K562 (cell line): ENCODE results near the gene PHLDB3. TPM values are rescaled to one million over a fixed set of nuclear protein-coding genes. Genes with fewer than 3 reads are reported as not detected.

ENCODE experiments used
- ATAC-seq: fragments of 200-7000 bp; cut with Tn5 transposase; 3 replicates; pipeline ENCODE4 v1.9.1; 2020; ENCODE audit warnings: moderate library complexity
- BruUV-seq: library from RNA; stranded (reverse); fragments of 400-500 nt; replicated peaks from 2 replicates; lab custom pipeline; 2021; lab: Mats Ljungman, UMichigan
- CTCF ChIA-PET: fragments of 300-600 bp; formaldehyde crosslinking; extraction: SDS; loops from one replicate; lab custom pipeline; 2021; ENCODE audit warnings: low intra/inter-chr PET ratio; lab: Yijun Ruan, JAX
- POLR2A ChIA-PET: fragments of 300-600, 350-650 bp; sonication (Branson Sonifier 250); formaldehyde crosslinking; extraction: SDS; loops from one replicate; lab custom pipeline; 2021; ENCODE audit warnings: antibody characterized with exemption, inconsistent platforms; lab: Yijun Ruan, JAX
- DNase-seq, 4 experiments: peaks; one replicate each; pipeline versions ENCODE4 v3.0.0 to v3.0.0-alpha.2; 2011 to 2018; ENCODE audit warnings: low spot score in 3 of 4, mixed read lengths in 3 of 4; ENCODE audit errors: extremely low read depth in 1 of 4
- FAIRE-seq: peaks from 2 replicates; lab custom pipeline; 2011; peaks lifted over from hg19 to GRCh38; lab: Jason Lieb, UNC
- H2AFZ ChIP-seq: 2 replicates; pipeline ENCODE4 v1.6.0; 2011; ENCODE audit warnings: low read depth, low read length, control low read depth, inconsistent platforms
- H3K27ac ChIP-seq: fragments of 200-600 bp; 3 replicates; pipeline ENCODE4 v1.8.0; 2011; ENCODE audit warnings: low read depth, mild to moderate bottlenecking, control low read depth, inconsistent platforms, low read length, moderate library complexity, mixed read lengths; ENCODE audit errors: extremely low read depth
- H3K27me3 ChIP-seq, 2 experiments: fragments of 300-600 bp in 1 of 2; 2 replicates in 1 of 2; 3 replicates in 1 of 2; pipeline versions ENCODE4 v1.6.0 to v1.8.0; 2011; ENCODE audit warnings: inconsistent platforms in 2 of 2, low read length in 2 of 2, mild to moderate bottlenecking in 1 of 2, mixed read lengths in 1 of 2, moderate library complexity in 1 of 2; ENCODE audit not compliant: control insufficient read depth in 2 of 2, insufficient read depth in 2 of 2
- H3K36me3 ChIP-seq: fragments of 300-600 bp; 3 replicates; pipeline ENCODE4 v1.8.0; 2011; ENCODE audit warnings: mild to moderate bottlenecking, low read length, inconsistent platforms; ENCODE audit not compliant: control insufficient read depth, insufficient read depth
- H3K4me1 ChIP-seq, 2 experiments: fragments of 200-600 bp in 1 of 2; replicated peaks in 1 of 2; 2 replicates in 1 of 2; 3 replicates in 1 of 2; pipeline versions ENCODE4 v1.5.1 to v1.8.0; 2011; ENCODE audit warnings: inconsistent platforms in 2 of 2, low read length in 2 of 2, mild to moderate bottlenecking in 1 of 2, mixed read lengths in 1 of 2, moderate library complexity in 1 of 2; ENCODE audit not compliant: control insufficient read depth in 2 of 2, insufficient read depth in 2 of 2
- H3K4me2 ChIP-seq: 2 replicates; pipeline ENCODE4 v1.6.1; 2011; ENCODE audit warnings: low read length, control low read depth, inconsistent platforms, mixed read lengths; ENCODE audit not compliant: insufficient read depth
- H3K4me3 ChIP-seq: fragments of 200-600 bp; sonication (generic), shearing (Covaris generic); 2 replicates; pipeline ENCODE4 v1.5.1; 2016; ENCODE audit warnings: control low read depth, inconsistent platforms
- H3K79me2 ChIP-seq: fragments of 200-600 bp; 3 replicates; pipeline ENCODE4 v1.8.0; 2011; ENCODE audit warnings: low read length, inconsistent platforms; ENCODE audit not compliant: control insufficient read depth, insufficient read depth
- H3K9ac ChIP-seq, 2 experiments: 2 replicates each; pipeline versions ENCODE4 v1.6.0 to v1.6.1; 2011; ENCODE audit warnings: low read depth in 2 of 2, low read length in 2 of 2, control low read depth in 1 of 2, inconsistent platforms in 1 of 2, mild to moderate bottlenecking in 1 of 2, mixed read lengths in 1 of 2; ENCODE audit not compliant: insufficient read depth in 1 of 2
- H3K9me1 ChIP-seq: one replicate; pipeline ENCODE4 v1.6.0; 2011; ENCODE audit warnings: inconsistent platforms, mild to moderate bottlenecking, low read length, moderate library complexity; ENCODE audit not compliant: control insufficient read depth, insufficient read depth
- H3K9me3 ChIP-seq: replicated peaks from 2 replicates; pipeline ENCODE4 v1.5.1; 2011; ENCODE audit warnings: low read depth, low read length, inconsistent platforms; ENCODE audit not compliant: control insufficient read depth, insufficient read depth
- H4K20me1 ChIP-seq: replicated peaks from 2 replicates; pipeline ENCODE4 v1.6.1; 2011; ENCODE audit warnings: low read length, inconsistent platforms, mixed read lengths; ENCODE audit not compliant: control insufficient read depth, insufficient read depth
- ERF ChIP-seq: fragments of 450-650 bp; formaldehyde crosslinking; IDR thresholded peaks from 2 replicates; pipeline ENCODE4 v1.4.0; 2020; ENCODE audit warnings: mild to moderate bottlenecking, mixed read lengths
- HDAC1 ChIP-seq, 2 experiments: fragments of 450-650 bp; IDR thresholded peaks; 2 replicates each; pipeline ENCODE4 v1.6.1; 2016 to 2017; ENCODE audit warnings: inconsistent platforms in 1 of 2, mild to moderate bottlenecking in 1 of 2, moderate library complexity in 1 of 2
- MBD2 ChIP-seq: sonication (generic); IDR thresholded peaks from 2 replicates; pipeline ENCODE4 v1.6.1; 2016; ENCODE audit warnings: low read depth, borderline replicate concordance
- RNF2 ChIP-seq: sonication (generic); IDR thresholded peaks from 2 replicates; pipeline ENCODE4 v1.6.1; 2016
- ZC3H8 ChIP-seq: fragments of 450-650 bp; IDR thresholded peaks from 2 replicates; pipeline ENCODE4 v1.6.1; 2017
- ZNF311 ChIP-seq: fragments of 250-450 bp; sonication (Bioruptor Pico); IDR thresholded peaks from 2 replicates; pipeline ENCODE4 v1.4.0; 2020; ENCODE audit warnings: mild to moderate bottlenecking, moderate library complexity
- ZNF41 ChIP-seq: fragments of 250-450 bp; sonication (Bioruptor Pico); conservative IDR thresholded peaks from 2 replicates; pipeline ENCODE4 v1.4.0; 2020; ENCODE audit warnings: mild to moderate bottlenecking
- WGBS: fragments of 100-300 bp; shearing (Covaris generic); methylation state at CpG from one replicate; pipeline ENCODE4 v1.1.6; 2016; ENCODE audit warnings: low coverage, mixed read lengths; ENCODE audit not compliant: insufficient coverage; ENCODE audit errors: missing lambda C conversion rate; 5-methylcytosine and 5-hydroxymethylcytosine counted together
- in situ Hi-C: fragments of 300-500 bp; cut with MboI; formaldehyde crosslinking; loops from 4 replicates; pipeline ENCODE4 v1.15.0; 2018; ENCODE audit warnings: inconsistent platforms, mixed read lengths
- intact Hi-C: fragments of 100-400 bp; cut with micrococcal nuclease; formaldehyde crosslinking; loops from 2 replicates; pipeline ENCODE4 v1.14.2; 2022
- polyA plus RNA-seq, 8 experiments: library from polyadenylated mRNA; depleted of rRNA in 4 of 8; stranded (reverse) in 5 of 8; unstranded in 3 of 8; fragments of >200 nt; fragmentation: Nextera tagmentation in 2 of 8; fragmentation: Illumina TruSeq in 1 of 8; extraction: Ambion mirVana in 2 of 8; extraction: Trizol in 1 of 8; gene quantifications; 2 replicates each; pipeline versions ENCODE4 v1.2.1 to v1.2.3, GENCODE V29; 2011 to 2014; ENCODE audit warnings: inconsistent platforms in 1 of 8, missing spikeins in 1 of 8
- total RNA-seq, 7 experiments: library from RNA; depleted of rRNA in 6 of 7; stranded (reverse); fragments of >200 nt in 6 of 7; fragmentation: Illumina TruSeq in 2 of 7; extraction: Trizol in 2 of 7; gene quantifications; 2 replicates each; pipeline versions ENCODE4 v1.2.1 to v1.2.3, GENCODE V29; 2011 to 2021; ENCODE audit warnings: low replicate concordance in 1 of 7
- TF ChIP-seq, protein P1 (sequence below): fragments of 250-450 bp; sonication (Bioruptor Pico); IDR thresholded peaks from 2 replicates; pipeline ENCODE4 v1.5.0; 2020; ENCODE audit warnings: mild to moderate bottlenecking
- TF ChIP-seq, protein P2 (sequence below), 2 experiments: fragments of 450-650 bp in 1 of 2; sonication (generic) in 1 of 2; formaldehyde crosslinking in 1 of 2; IDR thresholded peaks; 2 replicates each; pipeline versions ENCODE4 v1.7.1 to v1.9.0; 2016 to 2022; ENCODE audit warnings: inconsistent platforms in 1 of 2, mild to moderate bottlenecking in 1 of 2, missing genetic modification reagents in 1 of 2

PHLDB3 gene
- total and polyA plus RNA-seq, 9 of the 15 experiments (the other 6 are each of a cell fraction or from before 2014, with no cell fraction given) = 0.04 to 23.5 (median 3.9) TPM

DNA sequence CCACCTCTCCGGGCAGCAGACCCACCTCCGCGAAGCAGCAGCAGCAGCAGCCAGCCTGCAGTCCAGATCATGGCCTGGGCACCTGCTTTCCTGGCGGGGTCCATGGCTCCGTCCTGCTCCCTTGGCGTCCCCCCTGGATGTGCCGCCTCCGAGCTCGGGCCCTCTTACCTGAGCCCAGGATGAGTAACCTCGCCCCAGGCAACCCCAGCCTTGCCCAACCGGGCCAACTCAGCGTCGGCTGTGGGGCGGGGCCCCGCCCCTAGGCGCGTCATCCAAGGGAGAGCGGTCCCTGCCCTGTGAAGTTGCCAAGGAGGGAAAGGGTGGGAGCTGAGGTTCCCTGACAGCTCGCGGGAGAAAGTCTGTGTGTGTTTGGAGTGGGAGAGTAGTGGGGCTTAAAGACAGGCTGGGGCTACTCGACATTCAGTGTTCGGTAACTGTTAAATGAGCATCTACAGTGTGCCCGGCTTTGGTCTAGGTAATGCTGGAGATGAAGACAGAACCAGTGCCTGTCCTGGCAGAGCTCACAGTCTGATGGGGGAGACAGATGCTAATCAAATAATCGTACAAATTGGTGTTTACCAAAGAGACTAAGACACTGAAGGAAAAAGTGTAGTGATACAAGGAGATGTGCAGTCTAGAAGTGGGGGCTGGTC is 39.0 kb downstream of the PHLDB3 start, which contains the start of gene LYPD3 (continued):
- TF ChIP-seq, protein P1, sequence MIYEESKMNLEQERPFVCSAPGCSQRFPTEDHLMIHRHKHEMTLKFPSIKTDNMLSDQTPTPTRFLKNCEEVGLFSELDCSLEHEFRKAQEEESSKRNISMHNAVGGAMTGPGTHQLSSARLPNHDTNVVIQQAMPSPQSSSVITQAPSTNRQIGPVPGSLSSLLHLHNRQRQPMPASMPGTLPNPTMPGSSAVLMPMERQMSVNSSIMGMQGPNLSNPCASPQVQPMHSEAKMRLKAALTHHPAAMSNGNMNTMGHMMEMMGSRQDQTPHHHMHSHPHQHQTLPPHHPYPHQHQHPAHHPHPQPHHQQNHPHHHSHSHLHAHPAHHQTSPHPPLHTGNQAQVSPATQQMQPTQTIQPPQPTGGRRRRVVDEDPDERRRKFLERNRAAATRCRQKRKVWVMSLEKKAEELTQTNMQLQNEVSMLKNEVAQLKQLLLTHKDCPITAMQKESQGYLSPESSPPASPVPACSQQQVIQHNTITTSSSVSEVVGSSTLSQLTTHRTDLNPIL (CRISPR knock-in tag) = no peak
- TF ChIP-seq RNF2 = no peak

DNA sequence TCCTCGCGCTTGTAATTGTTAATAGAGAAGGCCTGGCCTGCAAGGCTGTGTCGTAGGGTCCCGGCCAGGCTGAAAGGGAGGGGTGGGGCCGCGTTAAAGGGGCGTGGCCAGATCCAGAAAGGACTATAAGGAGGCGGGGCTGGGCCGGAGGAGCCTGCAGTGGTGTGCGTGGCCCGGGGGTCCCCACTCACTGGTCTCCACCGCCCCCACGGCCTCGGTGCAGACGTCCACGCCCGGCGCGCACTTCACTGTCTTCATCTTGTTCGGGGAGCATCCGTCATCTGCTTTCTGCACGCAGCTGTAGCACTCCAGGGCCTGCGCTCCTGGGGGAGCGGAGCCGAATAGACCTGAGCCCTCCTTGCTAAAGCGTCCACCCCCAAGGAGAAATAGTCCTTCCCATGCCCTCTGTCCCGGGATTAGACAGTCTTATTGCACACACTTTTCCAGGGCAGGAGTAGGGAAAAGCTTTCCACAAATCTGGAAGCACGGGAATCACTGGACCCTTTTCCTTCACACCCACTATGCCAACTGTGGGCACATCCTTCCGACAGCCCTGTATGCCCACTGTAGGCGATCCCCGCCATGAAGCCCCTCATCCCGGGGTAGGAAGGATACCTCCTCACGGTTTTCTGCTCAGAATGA is 40.3 kb downstream of the PHLDB3 start:
- POLR2A ChIA-PET = interaction anchor here (1.2 to 2.1 kb wide), 4 partner anchors 9 to 41 kb away, joined by 5 to 20 read pairs (median 6); no protein-coding TSS in a partner anchor
- H3K4me3 ChIP-seq = peak overlapping the region; percentile 67
- H3K4me2 ChIP-seq = peak overlapping the region; percentile 94
- CTCF ChIA-PET = no interaction called here
- peak; percentile 73 to 86 (median 82) for DNase-seq
- peak; percentile 26 for FAIRE-seq
- no TSS peak for BruUV-seq
- H3K9ac ChIP-seq = peak overlapping the region in 1 of 2 experiments; percentile 92; a peak in 3 of 4 replicates
- no peaks in the 10 kb centered on the region for H3K9me3 ChIP-seq
- no peaks in the 10 kb centered on the region for H4K20me1 ChIP-seq
- H3K36me3 ChIP-seq = no peaks in the 10 kb centered on the region
- 8% methylated on average over 33 of the region's 33 CpGs for WGBS
- peak overlapping the region; percentile 98 for H2AFZ ChIP-seq
- H3K9me1 ChIP-seq = no peaks in the 10 kb centered on the region
- H3K27ac ChIP-seq = no peak overlapping the region
- H3K79me2 ChIP-seq = no peaks in the 10 kb centered on the region
- intact Hi-C loops (loop anchor here (5.0 kb wide), 1 partner anchor 38 kb away; the partner anchor contains the start of gene PHLDB3), in situ Hi-C loops (no loop called here)
- peak; percentile 79 for ATAC-seq
- peaks cover 17 to 18% of the 10 kb centered on the region in 2 experiments; a peak in 4 of 5 replicates for H3K27me3 ChIP-seq
- peaks cover 19 to 27% of the 10 kb centered on the region in 2 experiments for H3K4me1 ChIP-seq
- TF ChIP-seq ZNF41 (no peak), ERF (0 out of 2 replicates have a peak, but pooled peaks have one; percentile 5), HDAC1 (IDR thresholded peaks at IDR 0.05) (no peak), ZC3H8 (no peak), ZNF311 (CRISPR knock-in tag) (no peak), MBD2 (no peak)
- TF ChIP-seq, protein P2, sequence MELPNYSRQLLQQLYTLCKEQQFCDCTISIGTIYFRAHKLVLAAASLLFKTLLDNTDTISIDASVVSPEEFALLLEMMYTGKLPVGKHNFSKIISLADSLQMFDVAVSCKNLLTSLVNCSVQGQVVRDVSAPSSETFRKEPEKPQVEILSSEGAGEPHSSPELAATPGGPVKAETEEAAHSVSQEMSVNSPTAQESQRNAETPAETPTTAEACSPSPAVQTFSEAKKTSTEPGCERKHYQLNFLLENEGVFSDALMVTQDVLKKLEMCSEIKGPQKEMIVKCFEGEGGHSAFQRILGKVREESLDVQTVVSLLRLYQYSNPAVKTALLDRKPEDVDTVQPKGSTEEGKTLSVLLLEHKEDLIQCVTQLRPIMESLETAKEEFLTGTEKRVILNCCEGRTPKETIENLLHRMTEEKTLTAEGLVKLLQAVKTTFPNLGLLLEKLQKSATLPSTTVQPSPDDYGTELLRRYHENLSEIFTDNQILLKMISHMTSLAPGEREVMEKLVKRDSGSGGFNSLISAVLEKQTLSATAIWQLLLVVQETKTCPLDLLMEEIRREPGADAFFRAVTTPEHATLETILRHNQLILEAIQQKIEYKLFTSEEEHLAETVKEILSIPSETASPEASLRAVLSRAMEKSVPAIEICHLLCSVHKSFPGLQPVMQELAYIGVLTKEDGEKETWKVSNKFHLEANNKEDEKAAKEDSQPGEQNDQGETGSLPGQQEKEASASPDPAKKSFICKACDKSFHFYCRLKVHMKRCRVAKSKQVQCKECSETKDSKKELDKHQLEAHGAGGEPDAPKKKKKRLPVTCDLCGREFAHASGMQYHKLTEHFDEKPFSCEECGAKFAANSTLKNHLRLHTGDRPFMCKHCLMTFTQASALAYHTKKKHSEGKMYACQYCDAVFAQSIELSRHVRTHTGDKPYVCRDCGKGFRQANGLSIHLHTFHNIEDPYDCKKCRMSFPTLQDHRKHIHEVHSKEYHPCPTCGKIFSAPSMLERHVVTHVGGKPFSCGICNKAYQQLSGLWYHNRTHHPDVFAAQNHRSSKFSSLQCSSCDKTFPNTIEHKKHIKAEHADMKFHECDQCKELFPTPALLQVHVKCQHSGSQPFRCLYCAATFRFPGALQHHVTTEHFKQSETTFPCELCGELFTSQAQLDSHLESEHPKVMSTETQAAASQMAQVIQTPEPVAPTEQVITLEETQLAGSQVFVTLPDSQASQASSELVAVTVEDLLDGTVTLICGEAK (IDR thresholded peaks at IDR 0.05) = no peak
- TF ChIP-seq, protein P2 (CRISPR knock-in tag; IDR thresholded peaks at IDR 0.05) = no peak
